LHCN-M2 (cell line): Measurements from ENCODE around the gene CPLANE1. TPM values are rescaled to one million over a fixed set of nuclear protein-coding genes. Genes with fewer than 3 reads are reported as not detected.

Experiments
- DNase-seq: peaks from one replicate; pipeline ENCODE4 v3.0.0-alpha.2; 2012; ENCODE audit warnings: low read depth
- total RNA-seq: library from RNA; depleted of rRNA; stranded (reverse); fragments of >200 nt; gene quantifications from 2 replicates; pipeline ENCODE4 v1.2.3, GENCODE V29; 2014; rRNA removed

Gene CPLANE1
- total RNA-seq, 1 experiment from 2014 or later: 36.4 TPM

- DNase-seq: no peak
These were observed 177.7 kb downstream of the CPLANE1 start for GRCh38 chr5:37071487-37071886.

GRCh38 chr5:37064442-37064841, 184.7 kb downstream of the CPLANE1 start:
- no peak for DNase-seq

- no peak for DNase-seq
These were observed 185.4 kb downstream of the CPLANE1 start for GRCh38 chr5:37063739-37064138.

GRCh38 chr5:37060030-37060429, 189.1 kb downstream of the CPLANE1 start:
- no peak for DNase-seq

GRCh38 chr5:37056762-37057161, 192.4 kb downstream of the CPLANE1 start:
- no peak for DNase-seq

Other genes with a start within 250 kb of the CPLANE1 start
- gene NUP155, start 121.7 kb upstream of the CPLANE1 start, total RNA-seq: 47.0 and 47.5 TPM in 2 replicates
- 22.4 and 26.5 TPM in 2 replicates for gene WDR70, start 129.9 kb upstream of the CPLANE1 start, total RNA-seq